Esophagus (tissue), 2 donors: ENCODE results near the gene SSTR1. TPM values are rescaled to one million over a fixed set of nuclear protein-coding genes. Genes with fewer than 3 reads are reported as not detected.
"Not testable (repeated sequence)": the region's sequence is repeated elsewhere in the genome, so short reads cannot be mapped to it uniquely, and the experiment has no call there.

Source experiments
- H3K27ac ChIP-seq, 2 donors: one replicate each; pipeline ENCODE4 v1.5.1; 2013; ENCODE audit warnings: low read depth in 2 of 2, mild to moderate bottlenecking in 2 of 2, inconsistent platforms in 1 of 2, low read length in 1 of 2, moderate library complexity in 1 of 2
- H3K27me3 ChIP-seq, 2 donors: one replicate each; pipeline ENCODE4 v1.6.1; 2013; ENCODE audit warnings: low read length in 2 of 2, control low read depth in 1 of 2, mild to moderate bottlenecking in 1 of 2; ENCODE audit not compliant: insufficient read depth in 2 of 2, control insufficient read depth in 1 of 2
- H3K36me3 ChIP-seq, 2 donors: one replicate each; pipeline ENCODE4 v1.6.1; 2013; ENCODE audit warnings: low read length in 1 of 2; ENCODE audit not compliant: control insufficient read depth in 2 of 2, insufficient read depth in 2 of 2
- H3K4me1 ChIP-seq, 2 donors: one replicate each; pipeline ENCODE4 v1.6.1; 2013; ENCODE audit warnings: low read length in 1 of 2; ENCODE audit not compliant: control insufficient read depth in 2 of 2, insufficient read depth in 2 of 2
- H3K4me3 ChIP-seq, 2 donors: one replicate each; pipeline ENCODE4 v1.5.1; 2013; ENCODE audit warnings: low read length in 2 of 2, mild to moderate bottlenecking in 2 of 2, low read depth in 1 of 2, moderate library complexity in 1 of 2
- H3K9me3 ChIP-seq, 2 donors: one replicate each; pipeline ENCODE4 v1.6.1; 2013; ENCODE audit warnings: mild to moderate bottlenecking in 2 of 2, low read depth in 1 of 2, low read length in 1 of 2, moderate library complexity in 1 of 2; ENCODE audit not compliant: control insufficient read depth in 2 of 2, insufficient read depth in 1 of 2
- WGBS, 2 donors: extraction: QIAGEN DNeasy Blood & Tissue Kit; methylation state at CpG; one replicate each; pipeline ENCODE4 v1.1.7; 2013; 5-methylcytosine and 5-hydroxymethylcytosine counted together
- polyA plus RNA-seq, 2 donors: library from polyadenylated mRNA; stranded (reverse); fragments of 200-250 nt; gene quantifications; one replicate each; pipeline ENCODE4 v1.2.3, GENCODE V29; 2013
- donor health status: healthy with polysubstance abuse.
- donor health status: Bipolar disorder and iron deficiency.

Gene SSTR1
- polyA plus RNA-seq, 2 donors = 0.06 to 0.12 TPM

DNA sequence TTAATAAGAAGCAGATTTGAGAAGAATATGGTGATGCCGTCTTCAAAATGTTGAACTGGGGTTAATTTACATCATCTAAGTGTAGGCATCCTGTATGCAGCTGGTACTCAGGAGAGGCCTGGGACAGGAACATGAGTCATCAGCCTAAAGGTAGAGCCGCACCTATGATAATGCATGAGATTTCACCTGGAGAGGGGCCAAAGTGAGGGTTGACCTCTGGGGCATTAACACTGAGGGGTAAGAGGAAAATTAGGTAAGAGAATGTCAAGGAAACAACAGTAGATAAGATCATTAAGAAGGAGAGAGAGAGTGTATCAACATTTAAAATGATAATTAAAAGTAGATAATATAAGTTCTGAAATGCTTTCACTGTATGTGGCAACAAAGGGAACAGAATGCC lies 20.2 kb upstream of the SSTR1 start:
- no peaks in the 10 kb centered on the region for H3K4me1 ChIP-seq
- no peak overlapping the region for H3K27ac ChIP-seq
- 48 to 58% methylated on average over 2 of the region's 2 CpGs for WGBS, 2 donors
- H3K27me3 ChIP-seq = no peaks in the 10 kb centered on the region
- H3K4me3 ChIP-seq = no peak overlapping the region
- no peaks in the 10 kb centered on the region for H3K9me3 ChIP-seq
- H3K36me3 ChIP-seq = no peaks in the 10 kb centered on the region

- no peaks in the 10 kb centered on the region for H3K36me3 ChIP-seq
- H3K27me3 ChIP-seq = no peaks in the 10 kb centered on the region
- H3K4me3 ChIP-seq = no peak overlapping the region
- no peaks in the 10 kb centered on the region for H3K9me3 ChIP-seq
- 90% methylated on average over 4 of the region's 4 CpGs for WGBS, 2 donors
- H3K27ac ChIP-seq = no peak overlapping the region
- H3K4me1 ChIP-seq = no peaks in the 10 kb centered on the region
These were observed 17.6 kb upstream of the SSTR1 start for GRCh38 chr14:38189930-38190726.

DNA sequence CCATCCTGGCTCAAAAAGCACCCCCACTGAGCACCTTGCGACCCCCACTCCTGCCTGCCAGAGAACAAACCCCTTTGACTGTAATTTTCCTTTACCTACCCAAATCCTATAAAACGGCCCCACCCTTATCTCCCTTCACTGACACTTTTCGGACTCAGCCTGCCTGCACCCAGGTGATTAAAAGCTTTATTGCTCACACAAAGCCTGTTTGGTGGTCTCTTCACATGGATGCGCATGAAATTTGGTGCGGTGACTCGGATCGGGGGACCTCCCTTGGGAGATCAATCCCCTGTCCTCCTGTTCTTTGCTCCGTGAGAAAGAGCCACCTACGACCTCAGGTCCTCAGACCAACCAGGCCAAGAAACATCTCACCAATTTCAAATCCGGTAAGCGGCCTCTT lies 16.9 kb upstream of the SSTR1 start:
- H3K9me3 ChIP-seq = not testable (repeated sequence)
- 84 to 86% methylated on average over 11 of the region's 11 CpGs for WGBS, 2 donors

DNA sequence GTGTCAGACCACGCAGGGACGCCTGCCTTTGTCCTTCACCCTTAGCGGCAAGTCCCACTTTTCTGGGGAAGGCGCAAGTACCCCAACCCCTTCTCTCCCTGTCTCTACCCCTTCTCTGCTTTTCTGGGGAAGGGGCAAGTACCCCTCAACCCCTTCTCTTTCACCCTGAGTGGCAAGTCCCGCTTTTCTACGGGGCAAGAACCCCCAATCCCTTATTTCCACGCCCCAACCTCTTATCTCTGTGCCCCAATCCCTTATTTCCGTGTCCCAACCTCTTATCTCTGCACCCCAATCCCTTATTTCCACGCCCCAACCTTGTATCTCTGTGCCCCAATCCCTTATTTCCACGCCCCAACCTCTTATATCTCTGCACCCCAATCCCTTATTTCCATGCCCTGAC lies 16.2 kb upstream of the SSTR1 start:
- not testable (repeated sequence) for H3K4me3 ChIP-seq, H3K4me1 ChIP-seq, H3K9me3 ChIP-seq, H3K27me3 ChIP-seq, H3K36me3 ChIP-seq, H3K27ac ChIP-seq
- WGBS, 2 donors = 78 to 80% methylated on average over 10 of the region's 10 CpGs

More for the DNA sequence above, 16.9 kb upstream of the SSTR1 start:
- not testable (repeated sequence) for H3K27me3 ChIP-seq, H3K27ac ChIP-seq, H3K4me1 ChIP-seq, H3K36me3 ChIP-seq, H3K4me3 ChIP-seq

DNA sequence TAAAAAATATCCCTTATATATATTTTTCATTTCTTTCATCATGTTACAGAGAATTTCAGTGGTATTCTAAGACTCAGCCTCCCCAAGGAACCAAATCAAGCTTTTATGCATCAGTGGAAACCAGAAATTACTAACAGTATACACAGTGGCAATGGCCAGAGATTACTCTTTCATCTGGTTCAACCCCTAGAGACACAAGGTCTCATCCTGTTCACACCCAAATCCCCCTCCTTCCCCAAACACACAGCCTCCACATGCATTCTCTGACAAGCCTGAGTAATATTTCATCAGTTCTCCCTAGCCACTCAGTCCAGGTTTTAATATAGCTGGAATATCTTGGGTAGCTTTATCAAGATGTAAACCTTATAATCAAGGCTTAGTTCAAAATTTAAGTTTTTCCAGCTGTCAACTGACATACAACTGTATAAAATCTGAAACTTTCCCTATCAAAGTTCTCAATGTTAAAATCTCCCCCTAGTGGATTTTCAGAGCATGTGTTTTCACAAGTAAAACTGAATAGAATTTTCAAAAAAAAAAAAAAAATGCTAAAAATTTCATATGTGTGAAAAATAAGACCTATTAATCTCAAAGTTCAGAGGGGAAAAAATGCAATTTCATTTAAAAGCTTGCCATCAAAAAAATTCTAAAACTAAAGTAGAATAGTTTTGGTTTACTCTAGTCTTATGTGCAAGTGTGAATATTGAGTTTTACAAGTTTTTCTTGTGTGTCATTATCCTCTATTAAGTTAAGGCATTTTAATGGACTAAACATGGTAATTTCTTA lies 10.5 kb upstream of the SSTR1 start:
- Histone ChIP-seq H3K36me3 (no peaks in the 10 kb centered on the region), H3K9me3 (no peaks in the 10 kb centered on the region), H3K27ac (no peak overlapping the region), H3K27me3 (no peaks in the 10 kb centered on the region), H3K4me1 (no peaks in the 10 kb centered on the region), H3K4me3 (no peak overlapping the region)

DNA sequence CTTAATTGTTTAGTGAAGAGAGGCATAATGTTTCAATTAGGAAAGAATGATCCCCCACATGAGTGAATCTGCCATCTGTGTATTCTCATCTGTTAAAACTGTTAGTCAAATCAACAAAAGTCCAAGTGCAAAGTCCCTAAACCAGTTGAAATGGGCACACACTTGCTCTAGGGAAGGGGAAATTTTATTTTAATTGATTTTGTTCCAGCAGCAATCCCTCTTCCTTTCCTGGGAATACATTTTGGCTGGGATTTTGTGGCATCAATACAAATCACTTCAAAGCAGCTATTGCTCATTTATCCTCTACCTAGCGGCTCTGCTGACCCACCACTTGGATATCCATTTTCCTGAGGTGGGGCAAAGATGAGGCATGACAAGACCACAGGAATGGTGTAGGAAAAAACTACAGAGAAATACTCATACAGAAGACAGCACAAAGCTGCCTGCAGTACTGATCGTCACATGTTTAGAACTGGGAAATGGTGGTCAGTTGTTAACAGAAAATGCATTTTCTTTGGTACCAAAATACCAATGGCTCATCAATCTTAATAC lies 9.8 kb upstream of the SSTR1 start:
- H3K36me3 ChIP-seq = no peaks in the 10 kb centered on the region
- no peaks in the 10 kb centered on the region for H3K9me3 ChIP-seq
- H3K4me3 ChIP-seq = no peak overlapping the region
- no peaks in the 10 kb centered on the region for H3K4me1 ChIP-seq
- WGBS, 2 donors = 90 to 93% methylated on average over 2 of the region's 2 CpGs
- no peak overlapping the region for H3K27ac ChIP-seq
- H3K27me3 ChIP-seq = no peaks in the 10 kb centered on the region

GRCh38 chr14:38198425-38198824 lies 9.3 kb upstream of the SSTR1 start:
- no peak overlapping the region for H3K27ac ChIP-seq
- no peak overlapping the region for H3K4me3 ChIP-seq
- no peaks in the 10 kb centered on the region for H3K9me3 ChIP-seq
- no peaks in the 10 kb centered on the region for H3K4me1 ChIP-seq
- H3K36me3 ChIP-seq = no peaks in the 10 kb centered on the region
- H3K27me3 ChIP-seq = no peaks in the 10 kb centered on the region
- WGBS, 2 donors = 70 to 76% methylated on average over 4 of the region's 4 CpGs

DNA sequence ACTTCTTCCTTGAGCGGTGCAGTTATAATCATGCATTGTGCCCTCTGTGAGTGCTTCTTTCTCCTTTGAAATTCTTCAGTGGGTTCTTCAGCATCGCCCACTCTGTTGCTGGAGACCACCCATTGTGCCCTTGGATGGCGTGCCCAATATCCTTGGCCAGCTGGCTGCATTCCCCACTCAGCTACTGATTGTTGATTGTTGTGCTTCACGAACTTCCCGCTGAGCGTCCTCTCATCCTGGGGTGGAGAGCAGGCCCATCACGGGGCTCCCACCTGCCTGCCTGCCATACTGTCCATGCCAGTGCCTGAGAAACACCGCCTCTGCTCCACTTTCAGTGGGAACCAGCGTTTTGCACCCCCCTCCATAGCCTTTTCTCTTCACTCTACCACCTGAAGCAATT lies 8.6 kb upstream of the SSTR1 start:
- Histone ChIP-seq H3K36me3 (no peaks in the 10 kb centered on the region), H3K4me1 (no peaks in the 10 kb centered on the region), H3K9me3 (no peaks in the 10 kb centered on the region), H3K27me3 (no peaks in the 10 kb centered on the region), H3K27ac (no peak overlapping the region), H3K4me3 (no peak overlapping the region)
- WGBS, 2 donors = 79 to 81% methylated on average over 9 of the region's 9 CpGs

DNA sequence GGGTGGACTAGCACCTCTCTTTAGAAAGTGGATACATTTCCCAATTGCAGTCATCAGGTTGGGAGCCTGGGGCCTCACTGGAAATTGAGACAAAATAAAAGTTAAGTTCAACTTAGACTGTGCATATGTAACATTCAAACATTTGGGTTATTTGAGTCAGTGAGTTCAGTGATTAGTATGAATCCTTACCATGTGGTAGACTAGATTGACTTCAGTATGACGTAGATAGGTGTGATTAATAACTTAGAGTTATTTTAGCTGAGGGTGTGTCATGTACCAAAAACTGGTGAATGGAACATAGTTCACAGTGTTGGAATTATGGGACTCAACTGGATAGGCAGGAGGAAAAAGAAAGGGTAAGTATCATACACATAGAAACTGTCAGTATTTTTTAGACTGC lies 8.0 kb upstream of the SSTR1 start:
- 59 to 61% methylated on average over 1 of the region's 1 CpG for WGBS, 2 donors
- no peak overlapping the region for H3K27ac ChIP-seq
- no peaks in the 10 kb centered on the region for H3K27me3 ChIP-seq

More for the DNA sequence above, 8.0 kb upstream of the SSTR1 start:
- Histone ChIP-seq H3K4me3 (no peak overlapping the region), H3K4me1 (no peaks in the 10 kb centered on the region), H3K9me3 (no peaks in the 10 kb centered on the region), H3K36me3 (no peaks in the 10 kb centered on the region)
